Testis (tissue), 3 donors: ENCODE data around the gene ACO2. TPM values are rescaled to one million over a fixed set of nuclear protein-coding genes. Genes with fewer than 3 reads are reported as not detected.

Experiments used
- DNase-seq: peaks from one replicate; pipeline ENCODE4 v3.0.0-alpha.2; 2019
- H3K27ac ChIP-seq, 2 donors: fragments of 200-600 bp; sonication (generic); one replicate each; pipeline ENCODE4 v1.5.1; 2019
- H3K27me3 ChIP-seq: fragments of 200-600 bp; sonication (generic); one replicate; pipeline ENCODE4 v1.5.1; 2019
- H3K36me3 ChIP-seq: fragments of 200-600 bp; sonication (generic); one replicate; pipeline ENCODE4 v1.5.1; 2017; ENCODE audit warnings: low read depth; ENCODE audit errors: missing control alignments
- H3K4me1 ChIP-seq: fragments of 200-600 bp; sonication (generic); one replicate; pipeline ENCODE4 v1.5.1; 2019
- H3K4me3 ChIP-seq, 2 donors: fragments of 200-600 bp; sonication (generic); one replicate each; pipeline ENCODE4 v1.5.1; 2017 to 2019
- H3K9me3 ChIP-seq: fragments of 200-600 bp; sonication (generic); one replicate; pipeline ENCODE4 v1.5.1; 2017
- CTCF ChIP-seq, 3 experiments: fragments of 450-650 bp in 2 of 3; fragments of 200-600 bp in 1 of 3; sonication (generic) in 1 of 3; IDR thresholded peaks; one replicate each; pipeline ENCODE4 v1.5.1; 2016 to 2019; ENCODE audit warnings: antibody characterized with exemption in 3 of 3, mild to moderate bottlenecking in 2 of 3, moderate library complexity in 1 of 3
- POLR2A ChIP-seq: fragments of 450-650 bp; IDR thresholded peaks from one replicate; pipeline ENCODE4 v1.6.1; 2017; ENCODE audit warnings: antibody characterized with exemption, mild to moderate bottlenecking, moderate library complexity
- WGBS, 2 donors: methylation state at CpG; one replicate each; pipeline ENCODE4 v1.1.5; 2018; 5-methylcytosine and 5-hydroxymethylcytosine counted together
- intact Hi-C: fragments of 100-400 bp; cut with DNase I; formaldehyde crosslinking; loops from one replicate; pipeline ENCODE4 v1.15.1; 2023; ENCODE audit warnings: low total_unique reads
- polyA plus RNA-seq: library from polyadenylated mRNA; stranded (reverse); fragments of 350-450 nt; fragmentation: Illumina TruSeq; extraction: RNeasy Lipid Tissue Mini Kit (QIAGEN cat#74804); gene quantifications from one replicate; pipeline ENCODE4 v1.2.3, GENCODE V29; 2014; ENCODE audit warnings: low read depth, low replicate concordance; ENCODE audit not compliant: insufficient read depth
- total RNA-seq, 2 donors: library from RNA; depleted of rRNA; stranded (reverse); fragments of >200 nt; gene quantifications; one replicate each; pipeline ENCODE4 v1.2.3, GENCODE V29; 2016

The ACO2 gene
- total and polyA plus RNA-seq, 3 donors from 2014 or later, result 113 to 178 (median 133) TPM

GRCh38 chr22:41498303-41498835, 29.5 kb downstream of the ACO2 start:
- H3K9me3 ChIP-seq, result no peaks in the 10 kb centered on the region
- peaks cover 7% of the 10 kb centered on the region for H3K4me1 ChIP-seq
- DNase-seq, result no peak
- intact Hi-C loops, result no loop called here
- H3K27ac ChIP-seq, result no peak overlapping the region
- no peak overlapping the region for H3K4me3 ChIP-seq
- no peaks in the 10 kb centered on the region for H3K36me3 ChIP-seq
- TF ChIP-seq CTCF (IDR thresholded peaks at IDR 0.05) (no peak), POLR2A (no peak)
- H3K27me3 ChIP-seq, result no peaks in the 10 kb centered on the region
- 64% methylated on average over 6 of the region's 6 CpGs for WGBS, 2 donors

GRCh38 chr22:41499624-41500280, 30.8 kb downstream of the ACO2 start:
- no peaks in the 10 kb centered on the region for H3K9me3 ChIP-seq
- no peak for TF ChIP-seq CTCF (IDR thresholded peaks at IDR 0.05)
- no peak for TF ChIP-seq POLR2A
- peaks cover 7% of the 10 kb centered on the region for H3K4me1 ChIP-seq
- no peaks in the 10 kb centered on the region for H3K27me3 ChIP-seq
- H3K27ac ChIP-seq, result no peak overlapping the region
- no peaks in the 10 kb centered on the region for H3K36me3 ChIP-seq
- WGBS, 2 donors, result 81 to 89% methylated on average over 10 of the region's 10 CpGs
- intact Hi-C loops, result no loop called here
- DNase-seq, result no peak
- no peak overlapping the region for H3K4me3 ChIP-seq

- intact Hi-C loops, result no loop called here
- DNase-seq, result no peak
- H3K27me3 ChIP-seq, result no peaks in the 10 kb centered on the region
- no peaks in the 10 kb centered on the region for H3K9me3 ChIP-seq
- no peak overlapping the region for H3K27ac ChIP-seq
- no peak for TF ChIP-seq POLR2A
- no peak for TF ChIP-seq CTCF (IDR thresholded peaks at IDR 0.05)
- no peaks in the 10 kb centered on the region for H3K36me3 ChIP-seq
- peaks cover 7% of the 10 kb centered on the region for H3K4me1 ChIP-seq
- WGBS, 2 donors, result 83 to 87% methylated on average over 7 of the region's 7 CpGs
- H3K4me3 ChIP-seq, result no peak overlapping the region
Measured at GRCh38 chr22:41500303-41500702, 31.4 kb downstream of the ACO2 start.

- H3K27ac ChIP-seq, result no peak overlapping the region
- H3K27me3 ChIP-seq, result no peaks in the 10 kb centered on the region
- intact Hi-C loops, result no loop called here
- H3K4me1 ChIP-seq, result peaks cover 7% of the 10 kb centered on the region
- H3K9me3 ChIP-seq, result no peaks in the 10 kb centered on the region
- peak; percentile 49 for DNase-seq
- TF ChIP-seq CTCF (IDR thresholded peaks at IDR 0.05) (peak in 2 of 3 experiments; percentile 10 to 19), POLR2A (no peak)
- no peaks in the 10 kb centered on the region for H3K36me3 ChIP-seq
- WGBS, 2 donors, result 86 to 94% methylated on average over 5 of the region's 5 CpGs
- H3K4me3 ChIP-seq, result no peak overlapping the region
Measured at GRCh38 chr22:41501209-41501608, 32.3 kb downstream of the ACO2 start.

GRCh38 chr22:41504397-41504796, 35.5 kb downstream of the ACO2 start:
- Histone ChIP-seq H3K36me3 (no peaks in the 10 kb centered on the region), H3K27ac (no peak overlapping the region), H3K9me3 (no peaks in the 10 kb centered on the region), H3K27me3 (no peaks in the 10 kb centered on the region), H3K4me3 (no peak overlapping the region), H3K4me1 (peaks cover 10% of the 10 kb centered on the region)
- intact Hi-C loops, result no loop called here
- no peak for TF ChIP-seq CTCF (IDR thresholded peaks at IDR 0.05)
- no peak for TF ChIP-seq POLR2A
- WGBS, 2 donors, result 72 to 83% methylated on average over 7 of the region's 7 CpGs
- no peak for DNase-seq
